ENCODE results near the gene MAML2.

DNA sequence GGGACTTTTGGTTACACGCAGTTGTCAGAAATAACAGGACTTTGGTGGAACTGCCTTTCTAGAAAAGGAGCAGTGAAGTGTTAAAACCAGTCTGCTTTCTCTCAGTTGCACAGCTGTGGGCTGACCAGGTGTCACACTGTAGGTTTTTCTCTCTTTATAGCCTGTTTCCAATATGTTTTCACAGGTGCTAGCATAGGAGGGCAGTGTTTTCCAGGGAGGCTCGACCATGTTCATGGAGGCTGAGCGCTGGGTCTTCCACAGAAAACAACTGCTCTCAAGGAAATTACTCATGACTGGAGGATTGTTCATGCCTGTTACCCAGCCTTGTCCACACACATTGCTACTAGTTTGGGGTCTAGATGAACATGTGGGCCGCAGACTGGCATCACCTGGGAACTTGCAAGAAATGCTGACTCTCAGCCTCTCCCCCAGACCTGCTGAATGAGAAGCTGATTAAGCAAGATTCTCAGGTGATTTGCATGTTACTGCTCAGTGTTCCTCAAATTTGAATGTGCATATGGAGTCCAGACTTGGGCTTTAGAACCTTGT, 157.7 kb downstream of the MAML2 start:
- TF ChIP-seq ZNF253 (CRISPR knock-in tag; conservative IDR thresholded peaks at IDR 0.05) (no peak), ETS2 (tag; IDR thresholded peaks at IDR 0.05; ENCODE audit: borderline replicate concordance, poor library complexity, severe bottlenecking) (no peak), CBFB (CRISPR knock-in tag; IDR thresholded peaks at IDR 0.05) (no peak), WHSC1 (IDR thresholded peaks at IDR 0.05; ENCODE audit: low read length) (no peak), ZNF212 (CRISPR knock-in tag; IDR thresholded peaks at IDR 0.05) (no peak), ZNF121 (CRISPR knock-in tag; conservative IDR thresholded peaks at IDR 0.05) (no peak), HDAC1 (IDR thresholded peaks at IDR 0.05) (no peak), BHLHE40 (IDR thresholded peaks at IDR 0.05; ENCODE audit: low read length) (no peak)
- TF ChIP-seq, protein P1, sequence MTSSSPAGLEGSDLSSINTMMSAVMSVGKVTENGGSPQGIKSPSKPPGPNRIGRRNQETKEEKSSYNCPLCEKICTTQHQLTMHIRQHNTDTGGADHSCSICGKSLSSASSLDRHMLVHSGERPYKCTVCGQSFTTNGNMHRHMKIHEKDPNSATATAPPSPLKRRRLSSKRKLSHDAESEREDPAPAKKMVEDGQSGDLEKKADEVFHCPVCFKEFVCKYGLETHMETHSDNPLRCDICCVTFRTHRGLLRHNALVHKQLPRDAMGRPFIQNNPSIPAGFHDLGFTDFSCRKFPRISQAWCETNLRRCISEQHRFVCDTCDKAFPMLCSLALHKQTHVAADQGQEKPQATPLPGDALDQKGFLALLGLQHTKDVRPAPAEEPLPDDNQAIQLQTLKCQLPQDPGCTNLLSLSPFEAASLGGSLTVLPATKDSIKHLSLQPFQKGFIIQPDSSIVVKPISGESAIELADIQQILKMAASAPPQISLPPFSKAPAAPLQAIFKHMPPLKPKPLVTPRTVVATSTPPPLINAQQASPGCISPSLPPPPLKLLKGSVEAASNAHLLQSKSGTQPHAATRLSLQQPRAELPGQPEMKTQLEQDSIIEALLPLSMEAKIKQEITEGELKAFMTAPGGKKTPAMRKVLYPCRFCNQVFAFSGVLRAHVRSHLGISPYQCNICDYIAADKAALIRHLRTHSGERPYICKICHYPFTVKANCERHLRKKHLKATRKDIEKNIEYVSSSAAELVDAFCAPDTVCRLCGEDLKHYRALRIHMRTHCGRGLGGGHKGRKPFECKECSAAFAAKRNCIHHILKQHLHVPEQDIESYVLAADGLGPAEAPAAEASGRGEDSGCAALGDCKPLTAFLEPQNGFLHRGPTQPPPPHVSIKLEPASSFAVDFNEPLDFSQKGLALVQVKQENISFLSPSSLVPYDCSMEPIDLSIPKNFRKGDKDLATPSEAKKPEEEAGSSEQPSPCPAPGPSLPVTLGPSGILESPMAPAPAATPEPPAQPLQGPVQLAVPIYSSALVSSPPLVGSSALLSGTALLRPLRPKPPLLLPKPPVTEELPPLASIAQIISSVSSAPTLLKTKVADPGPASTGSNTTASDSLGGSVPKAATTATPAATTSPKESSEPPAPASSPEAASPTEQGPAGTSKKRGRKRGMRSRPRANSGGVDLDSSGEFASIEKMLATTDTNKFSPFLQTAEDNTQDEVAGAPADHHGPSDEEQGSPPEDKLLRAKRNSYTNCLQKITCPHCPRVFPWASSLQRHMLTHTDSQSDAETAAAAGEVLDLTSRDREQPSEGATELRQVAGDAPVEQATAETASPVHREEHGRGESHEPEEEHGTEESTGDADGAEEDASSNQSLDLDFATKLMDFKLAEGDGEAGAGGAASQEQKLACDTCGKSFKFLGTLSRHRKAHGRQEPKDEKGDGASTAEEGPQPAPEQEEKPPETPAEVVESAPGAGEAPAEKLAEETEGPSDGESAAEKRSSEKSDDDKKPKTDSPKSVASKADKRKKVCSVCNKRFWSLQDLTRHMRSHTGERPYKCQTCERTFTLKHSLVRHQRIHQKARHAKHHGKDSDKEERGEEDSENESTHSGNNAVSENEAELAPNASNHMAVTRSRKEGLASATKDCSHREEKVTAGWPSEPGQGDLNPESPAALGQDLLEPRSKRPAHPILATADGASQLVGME (CRISPR knock-in tag; IDR thresholded peaks at IDR 0.05), result no peak
- TF ChIP-seq, protein P2, sequence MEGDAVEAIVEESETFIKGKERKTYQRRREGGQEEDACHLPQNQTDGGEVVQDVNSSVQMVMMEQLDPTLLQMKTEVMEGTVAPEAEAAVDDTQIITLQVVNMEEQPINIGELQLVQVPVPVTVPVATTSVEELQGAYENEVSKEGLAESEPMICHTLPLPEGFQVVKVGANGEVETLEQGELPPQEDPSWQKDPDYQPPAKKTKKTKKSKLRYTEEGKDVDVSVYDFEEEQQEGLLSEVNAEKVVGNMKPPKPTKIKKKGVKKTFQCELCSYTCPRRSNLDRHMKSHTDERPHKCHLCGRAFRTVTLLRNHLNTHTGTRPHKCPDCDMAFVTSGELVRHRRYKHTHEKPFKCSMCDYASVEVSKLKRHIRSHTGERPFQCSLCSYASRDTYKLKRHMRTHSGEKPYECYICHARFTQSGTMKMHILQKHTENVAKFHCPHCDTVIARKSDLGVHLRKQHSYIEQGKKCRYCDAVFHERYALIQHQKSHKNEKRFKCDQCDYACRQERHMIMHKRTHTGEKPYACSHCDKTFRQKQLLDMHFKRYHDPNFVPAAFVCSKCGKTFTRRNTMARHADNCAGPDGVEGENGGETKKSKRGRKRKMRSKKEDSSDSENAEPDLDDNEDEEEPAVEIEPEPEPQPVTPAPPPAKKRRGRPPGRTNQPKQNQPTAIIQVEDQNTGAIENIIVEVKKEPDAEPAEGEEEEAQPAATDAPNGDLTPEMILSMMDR (IDR thresholded peaks at IDR 0.05 in 2 of 3, conservative IDR thresholded peaks at IDR 0.05 in 1 of 3; ENCODE audit: insufficient read depth in 2 of 3, low read depth in 1 of 3, low read length in 3 of 3), result no peak

Measured in K562 (cell line).